ENCODE data around the gene GLRX5. TPM values are rescaled to one million over a fixed set of nuclear protein-coding genes. Genes with fewer than 3 reads are reported as not detected.

GLRX5 gene
- total RNA-seq, 1 donor from 2014 or later, result 67.9 TPM

- DNase-seq (ENCODE audit: low spot score), result peak; percentile 69
Observed at GRCh38 chr14:95515596-95516552, 19.0 kb upstream of the GLRX5 start.

- no peak for DNase-seq (ENCODE audit: low spot score)
Observed at GRCh38 chr14:95516554-95517181, 18.2 kb upstream of the GLRX5 start, which contains the start of gene SYNE3. Gene SYNE3, minus strand, starts transcription at chr14:95516650. Its CDS starts 40,829 bp downstream, at chr14:95475821.

DNA sequence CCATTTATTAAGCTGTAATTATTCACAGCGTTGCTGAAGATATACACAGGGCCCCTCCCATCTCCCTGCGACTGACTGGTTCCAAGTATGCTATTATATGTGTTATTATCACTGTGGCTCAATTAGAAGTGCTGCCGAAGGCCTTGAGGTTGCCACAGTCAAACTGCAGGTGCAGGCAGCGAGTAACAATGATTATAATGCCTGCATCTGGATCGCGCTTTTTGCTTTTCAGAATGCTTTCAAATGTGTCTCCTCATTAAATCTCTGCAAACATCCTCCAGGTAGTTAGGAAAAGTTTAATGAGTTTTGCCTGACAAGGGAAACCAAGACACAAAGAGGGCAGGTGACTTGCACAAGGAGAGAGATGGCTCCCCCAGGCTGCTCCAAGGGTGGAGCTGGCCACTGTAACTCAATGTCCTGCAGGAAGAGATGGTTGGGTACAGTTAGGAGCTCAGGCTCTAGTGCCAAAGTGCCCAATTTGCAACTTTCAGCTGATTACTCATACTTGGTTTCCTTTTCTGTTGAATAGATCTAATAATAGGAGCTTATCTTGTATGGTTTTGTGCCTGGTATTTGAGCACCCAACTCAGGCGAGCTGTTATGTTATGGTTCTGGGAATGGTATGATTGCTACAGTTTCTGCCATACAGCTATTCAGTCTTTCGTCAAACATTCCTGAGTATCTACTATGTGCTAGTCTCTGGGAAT, 16.7 kb upstream of the GLRX5 start:
- DNase-seq (ENCODE audit: low spot score), result no peak

GRCh38 chr14:95519699-95520098, 15.2 kb upstream of the GLRX5 start:
- no peak for DNase-seq (ENCODE audit: low spot score)

DNA sequence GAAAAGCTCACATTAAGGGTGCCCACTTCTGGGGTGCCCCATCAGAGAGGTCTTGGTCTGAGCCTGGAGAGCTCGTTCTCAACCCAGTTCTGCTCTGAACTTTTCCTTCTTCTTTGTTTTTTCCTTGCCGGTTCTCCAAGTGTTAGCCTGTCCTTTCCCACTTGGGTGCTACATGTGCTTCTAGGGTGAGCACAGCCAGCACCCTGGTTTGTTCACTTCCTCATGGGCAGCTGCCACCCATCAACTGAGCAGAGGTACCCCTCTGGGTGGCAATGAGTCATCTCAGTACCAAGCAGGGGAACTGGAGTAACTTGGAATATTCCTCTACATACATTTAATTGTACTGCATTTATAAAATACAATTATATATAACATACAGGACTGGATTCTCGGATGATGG, 14.5 kb upstream of the GLRX5 start:
- DNase-seq (ENCODE audit: low spot score), result no peak

DNA sequence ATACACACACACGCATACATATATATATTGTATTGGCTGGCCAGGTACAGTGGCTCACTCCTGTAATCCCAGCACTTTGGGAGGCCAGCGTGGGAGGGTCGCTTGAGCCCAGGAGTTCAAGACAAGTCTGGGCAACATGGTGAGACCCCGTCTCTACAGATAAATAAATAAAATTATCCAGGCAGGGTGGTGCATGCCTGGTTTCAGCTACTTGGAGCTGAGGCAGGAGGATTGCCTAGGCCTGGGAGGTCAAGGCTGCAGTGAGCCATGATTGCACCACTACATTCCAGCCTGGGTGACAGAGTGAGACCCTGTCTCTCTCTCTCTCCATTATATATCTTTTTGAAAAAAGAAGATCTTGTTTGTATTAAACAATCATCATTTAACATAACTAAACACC, 13.8 kb upstream of the GLRX5 start:
- DNase-seq (ENCODE audit: low spot score), result no peak

DNA sequence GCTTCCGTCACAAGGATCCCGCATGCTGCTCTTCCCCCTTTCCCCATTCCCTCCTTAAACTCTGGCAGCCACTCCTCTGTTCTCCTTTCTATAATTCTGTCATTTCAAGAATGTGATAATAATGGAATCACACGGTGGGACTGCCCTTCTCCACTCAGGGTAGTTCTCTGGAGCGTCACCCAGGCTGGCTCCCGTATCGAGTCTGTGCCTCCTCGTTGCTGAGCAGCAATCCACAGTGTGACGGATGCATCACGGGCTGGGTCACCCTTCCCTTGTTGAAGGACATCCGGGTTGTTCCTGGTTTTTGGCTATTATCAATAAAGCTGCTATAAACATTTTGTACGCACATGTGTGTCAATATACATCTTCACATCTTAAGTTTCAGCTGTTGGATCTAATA, 12.7 kb upstream of the GLRX5 start:
- no peak for DNase-seq (ENCODE audit: low spot score)

DNA sequence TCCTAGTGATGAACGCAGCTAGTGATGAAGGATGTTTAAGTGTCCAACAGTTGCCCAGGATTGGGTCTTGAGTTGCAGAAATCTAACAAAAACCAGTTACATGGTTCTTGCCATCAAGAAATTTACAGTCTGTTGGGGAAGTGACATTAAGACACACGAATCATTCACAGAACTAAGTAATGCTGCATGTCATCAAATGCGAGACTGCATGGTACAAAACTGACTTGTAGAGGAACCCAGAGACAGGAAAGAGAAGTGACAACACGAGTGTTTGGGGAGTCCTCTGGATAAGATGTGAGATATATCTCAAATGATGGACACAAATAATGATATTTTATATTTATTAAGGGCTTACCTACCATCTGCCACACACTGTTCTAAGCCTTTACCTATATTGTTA, 12.3 kb upstream of the GLRX5 start:
- DNase-seq (ENCODE audit: low spot score), result no peak

DNA sequence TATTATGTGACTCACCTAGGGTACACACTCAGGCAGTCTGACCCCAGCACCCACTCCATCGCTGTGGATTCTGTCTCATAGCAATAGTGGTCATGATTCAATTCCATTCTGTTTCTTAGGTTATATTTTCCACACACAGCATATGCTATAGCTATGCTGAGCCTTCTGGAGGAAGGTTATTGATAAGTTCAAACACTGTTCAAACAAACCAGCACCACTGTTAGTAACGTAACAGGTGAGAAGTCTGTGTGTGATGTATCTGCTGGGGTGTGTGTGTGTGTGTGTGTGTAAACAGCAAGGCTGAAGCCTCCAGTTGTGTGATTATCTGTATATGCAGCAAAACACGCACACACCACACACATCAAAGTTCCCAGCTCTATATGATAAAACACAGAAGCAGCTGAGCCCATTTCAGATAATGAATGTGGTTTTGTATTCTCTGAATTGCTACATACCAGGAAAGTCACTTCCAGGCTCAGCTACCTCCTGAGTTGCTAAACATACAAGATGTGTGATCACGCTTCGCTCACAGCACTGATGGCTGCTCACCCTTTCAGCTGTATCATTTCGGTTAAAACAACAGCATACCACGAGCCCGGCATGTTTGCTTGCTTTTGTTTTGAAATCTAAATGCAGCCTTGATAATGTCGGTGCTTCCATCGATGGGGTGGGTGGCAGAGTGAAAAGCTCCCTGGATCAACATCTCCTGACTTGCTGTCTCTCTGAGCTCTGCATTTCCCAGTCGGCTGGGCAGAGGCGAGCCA, 11.6 kb upstream of the GLRX5 start:
- DNase-seq (ENCODE audit: low spot score), result no peak

- peak; percentile 51 for DNase-seq (ENCODE audit: low spot score)
Observed at GRCh38 chr14:95523815-95524448, 10.9 kb upstream of the GLRX5 start.

GRCh38 chr14:95524706-95525512, 9.9 kb upstream of the GLRX5 start:
- no peak for DNase-seq (ENCODE audit: low spot score)

GRCh38 chr14:95525999-95526398, 8.9 kb upstream of the GLRX5 start:
- no peak for DNase-seq (ENCODE audit: low spot score)

DNA sequence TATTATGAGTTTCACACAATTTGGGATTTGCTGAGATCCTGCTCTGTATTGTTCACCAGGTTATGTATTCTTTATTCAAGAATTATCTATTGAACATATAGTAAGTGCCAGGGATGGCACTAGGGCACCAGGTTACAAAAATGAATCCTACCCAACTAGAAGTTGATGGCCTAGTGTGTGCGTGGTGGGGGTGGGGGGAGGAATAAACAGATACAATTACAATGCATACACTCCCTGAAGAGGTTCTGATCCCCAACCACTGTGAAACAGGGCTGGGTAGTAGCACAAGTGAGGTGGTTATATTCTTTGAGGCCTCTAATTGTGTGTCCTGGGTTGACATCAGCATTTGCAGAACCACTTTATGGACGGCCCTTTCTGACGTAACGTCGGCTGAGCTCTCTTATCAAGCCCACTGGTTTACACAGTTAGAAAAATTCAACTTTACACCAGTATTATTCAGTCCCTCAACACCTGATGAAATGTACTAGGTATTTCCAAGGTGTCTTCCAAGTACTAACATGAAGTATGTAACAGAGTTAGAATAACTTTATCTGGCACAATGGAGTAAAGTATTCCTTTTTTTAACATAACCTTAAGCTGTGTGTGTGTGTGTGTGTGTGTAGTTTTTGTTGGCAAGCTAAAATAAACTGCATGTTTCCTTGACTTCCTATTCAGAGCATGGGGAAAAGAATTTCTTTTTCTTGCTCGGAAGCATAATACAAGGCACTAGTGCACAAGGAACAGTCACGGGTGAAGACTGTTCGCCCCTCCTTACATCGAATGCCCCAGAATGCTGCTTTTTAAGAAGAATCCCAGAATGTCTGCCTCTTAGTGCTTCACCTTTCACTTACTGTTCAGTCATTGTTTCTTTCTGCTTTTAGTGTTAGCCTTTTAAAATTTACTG, 8.1 kb upstream of the GLRX5 start:
- no peak for DNase-seq (ENCODE audit: low spot score)

DNA sequence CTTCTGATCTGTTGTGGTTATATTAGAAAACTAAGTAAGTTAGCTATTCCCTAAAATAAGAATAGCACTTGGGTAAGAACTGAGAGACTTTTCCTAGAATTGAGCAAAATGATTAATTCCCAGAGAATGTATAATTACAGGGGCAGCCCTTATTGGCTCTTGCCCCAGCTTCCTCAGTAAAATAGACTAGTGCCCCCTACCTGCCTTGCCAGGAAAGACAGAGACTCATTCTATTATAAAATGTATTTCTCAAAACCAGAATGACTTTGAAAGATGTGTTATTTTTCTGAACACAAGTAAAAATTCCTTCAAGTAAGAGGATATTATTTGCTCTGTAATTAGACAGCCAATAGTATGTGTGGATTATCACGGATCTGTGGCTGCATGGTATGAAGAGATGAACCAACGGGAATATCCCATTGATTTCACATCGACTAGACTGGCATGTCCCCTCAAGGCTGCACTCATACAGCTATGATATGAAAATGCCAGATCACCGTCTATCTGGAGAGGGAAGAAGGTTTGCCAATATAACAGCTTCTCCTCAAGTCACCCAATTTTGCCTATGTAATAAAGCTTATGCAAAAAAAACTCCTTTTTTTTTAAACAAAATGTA, 7.4 kb upstream of the GLRX5 start:
- DNase-seq (ENCODE audit: low spot score), result peak; percentile 55

DNA sequence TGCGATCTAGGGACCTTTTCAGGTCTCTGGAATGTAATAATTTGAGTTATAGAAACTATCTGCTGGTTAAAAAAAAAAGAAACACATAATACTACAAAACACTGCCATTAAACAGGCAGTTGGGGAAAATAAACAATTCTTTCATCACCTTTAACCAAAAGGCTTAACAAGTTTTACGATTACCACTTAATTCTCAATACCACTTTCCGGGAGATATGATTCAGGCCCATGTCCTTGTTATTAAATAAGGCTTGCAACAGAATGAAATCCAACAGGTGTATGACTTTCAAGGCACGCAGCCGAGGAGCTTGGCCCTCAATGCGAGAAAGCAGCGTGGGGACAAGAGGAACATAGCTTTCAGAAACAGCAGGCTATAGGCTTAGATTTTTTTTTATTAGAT, 5.6 kb upstream of the GLRX5 start:
- no peak for DNase-seq (ENCODE audit: low spot score)

GRCh38 chr14:95530473-95531276, 4.2 kb upstream of the GLRX5 start:
- no peak for DNase-seq (ENCODE audit: low spot score)

DNA sequence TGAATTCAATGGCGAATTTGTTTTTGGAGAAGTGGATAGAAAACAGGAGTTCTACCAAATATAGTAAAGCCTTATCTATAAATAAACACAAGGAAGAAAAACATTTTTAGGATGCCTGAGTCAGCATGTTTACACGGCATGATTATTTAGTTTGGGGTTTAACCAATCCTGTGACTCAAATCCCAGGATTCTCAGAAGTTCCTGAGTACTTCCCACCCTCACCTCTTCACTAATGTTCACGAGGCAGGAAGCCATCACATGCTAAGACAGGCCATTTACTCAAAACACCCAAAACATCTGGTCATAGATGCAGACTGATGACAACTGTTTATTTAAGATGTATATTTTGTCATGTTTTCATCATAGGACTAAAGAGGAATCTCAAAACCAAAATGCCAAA, 3.4 kb upstream of the GLRX5 start:
- no peak for DNase-seq (ENCODE audit: low spot score)

- DNase-seq (ENCODE audit: low spot score), result no peak
Observed at GRCh38 chr14:95531969-95532368, 2.9 kb upstream of the GLRX5 start.

All from umbilical cord (tissue), 2 donors.